RWPE2 (cell line): ENCODE measurements around the gene TFF2.

Experiments used
- ATAC-seq: fragments of 200-7000 bp; cut with Tn5 transposase; 3 replicates; pipeline ENCODE4 v1.9.1; 2021; ENCODE audit warnings: low read depth
- DNase-seq: peaks from one replicate; pipeline ENCODE4 v3.0.0-alpha.2; 2020; ENCODE audit warnings: low spot score
- H3K27ac ChIP-seq: fragments of 450-650 bp; 2 replicates; pipeline ENCODE4 v1.5.1; 2017; ENCODE audit warnings: mild to moderate bottlenecking; ENCODE audit not compliant: poor library complexity, severe bottlenecking
- H3K27me3 ChIP-seq: fragments of 250-450 bp; sonication (Bioruptor Pico); 2 replicates; pipeline ENCODE4 v1.5.1; 2021; ENCODE audit warnings: mild to moderate bottlenecking, moderate library complexity; ENCODE audit not compliant: insufficient read depth, poor library complexity, severe bottlenecking
- H3K36me3 ChIP-seq: fragments of 250-450 bp; sonication (Bioruptor Pico); 2 replicates; pipeline ENCODE4 v1.5.1; 2020; ENCODE audit warnings: low read depth, mild to moderate bottlenecking, moderate library complexity
- H3K4me1 ChIP-seq: fragments of 250-450 bp; sonication (Bioruptor Pico); 2 replicates; pipeline ENCODE4 v1.5.1; 2021; ENCODE audit warnings: mild to moderate bottlenecking, moderate library complexity; ENCODE audit not compliant: insufficient read depth, poor library complexity, severe bottlenecking
- H3K4me3 ChIP-seq: fragments of 250-450 bp; sonication (Bioruptor Pico); 2 replicates; pipeline ENCODE4 v1.5.1; 2021; ENCODE audit warnings: mild to moderate bottlenecking, moderate library complexity; ENCODE audit not compliant: severe bottlenecking
- H3K9me3 ChIP-seq: fragments of 250-450 bp; sonication (Bioruptor Pico); 2 replicates; pipeline ENCODE4 v1.5.1; 2021; ENCODE audit warnings: mild to moderate bottlenecking, moderate library complexity; ENCODE audit not compliant: severe bottlenecking
- CTCF ChIP-seq: fragments of 450-650 bp; IDR thresholded peaks from one replicate; pipeline ENCODE4 v1.5.1; 2017; ENCODE audit warnings: mild to moderate bottlenecking, moderate library complexity; ENCODE audit not compliant: poor library complexity, severe bottlenecking

Gene TFF2

GRCh38 chr21:42358937-42359336 is 8.1 kb upstream of the TFF2 start:
- Histone ChIP-seq H3K36me3 (no peaks in the 10 kb centered on the region), H3K27me3 (no peaks in the 10 kb centered on the region), H3K9me3 (peaks cover 2% of the 10 kb centered on the region), H3K27ac (no peak overlapping the region), H3K4me3 (no peak overlapping the region), H3K4me1 (no peaks in the 10 kb centered on the region)
- TF ChIP-seq CTCF: no peak
- DNase-seq (no peak), ATAC-seq (no peak)

- DNase-seq: no peak
- Histone ChIP-seq H3K27me3 (no peaks in the 10 kb centered on the region), H3K4me3 (no peak overlapping the region), H3K4me1 (no peaks in the 10 kb centered on the region), H3K36me3 (no peaks in the 10 kb centered on the region), H3K27ac (no peak overlapping the region), H3K9me3 (peaks cover 2% of the 10 kb centered on the region)
- ATAC-seq: no peak
- TF ChIP-seq CTCF: no peak
Measured at GRCh38 chr21:42358261-42358660, 7.5 kb upstream of the TFF2 start.

GRCh38 chr21:42357307-42357706 is 6.5 kb upstream of the TFF2 start:
- H3K9me3 ChIP-seq: peaks cover 2% of the 10 kb centered on the region
- DNase-seq (peak; percentile 1), ATAC-seq (no peak)

GRCh38 chr21:42356650-42357049 is 5.9 kb upstream of the TFF2 start:
- no peak for DNase-seq
- Histone ChIP-seq H3K4me3 (no peak overlapping the region), H3K27me3 (no peaks in the 10 kb centered on the region), H3K36me3 (no peaks in the 10 kb centered on the region), H3K27ac (no peak overlapping the region), H3K9me3 (peaks cover 2% of the 10 kb centered on the region), H3K4me1 (no peaks in the 10 kb centered on the region)
- TF ChIP-seq CTCF: no peak
- ATAC-seq: no peak

More at GRCh38 chr21:42357307-42357706, 6.5 kb upstream of the TFF2 start:
- no peak for TF ChIP-seq CTCF
- no peaks in the 10 kb centered on the region for H3K4me1 ChIP-seq
- no peak overlapping the region for H3K27ac ChIP-seq
- no peak overlapping the region for H3K4me3 ChIP-seq
- no peaks in the 10 kb centered on the region for H3K27me3 ChIP-seq
- no peaks in the 10 kb centered on the region for H3K36me3 ChIP-seq

- no peaks in the 10 kb centered on the region for H3K27me3 ChIP-seq
- peaks cover 2% of the 10 kb centered on the region for H3K9me3 ChIP-seq
- no peak overlapping the region for H3K27ac ChIP-seq
- TF ChIP-seq CTCF: no peak
- H3K36me3 ChIP-seq: no peaks in the 10 kb centered on the region
- no peak overlapping the region for H3K4me3 ChIP-seq
- H3K4me1 ChIP-seq: no peaks in the 10 kb centered on the region
- DNase-seq: no peak
- ATAC-seq: no peak
Measured at GRCh38 chr21:42356046-42356445, 5.3 kb upstream of the TFF2 start.
